Bronchial epithelial cell (primary cell): ENCODE measurements around the gene SCO2. TPM values are rescaled to one million over a fixed set of nuclear protein-coding genes. Genes with fewer than 3 reads are reported as not detected.
A peak's percentile ranks its signal among the peaks of the same experiment; 100 is the strongest.

Source experiments
- DNase-seq: peaks from one replicate; pipeline ENCODE4 v3.0.0-alpha.2; 2010; ENCODE audit warnings: low read depth
- FAIRE-seq: peaks from 2 replicates; lab custom pipeline; 2011; peaks lifted over from hg19 to GRCh38; lab: Jason Lieb, UNC
- H3K27me3 ChIP-seq: 2 replicates; pipeline ENCODE4 v1.5.1; 2011; ENCODE audit warnings: low read length; ENCODE audit not compliant: control insufficient read depth, insufficient read depth
- H3K36me3 ChIP-seq: 2 replicates; pipeline ENCODE4 v1.5.1; 2011; ENCODE audit warnings: low read length; ENCODE audit not compliant: control insufficient read depth, insufficient read depth
- H3K4me3 ChIP-seq: 2 replicates; pipeline ENCODE4 v1.5.1; 2011; ENCODE audit warnings: mild to moderate bottlenecking, low read depth, low read length, control low read depth
- CTCF ChIP-seq: IDR thresholded peaks from 2 replicates; pipeline ENCODE4 v1.5.1; 2011; ENCODE audit warnings: mild to moderate bottlenecking, moderate library complexity, low read length, control low read depth, inconsistent platforms; ENCODE audit not compliant: insufficient read depth, severe bottlenecking
- total RNA-seq: library from RNA; depleted of rRNA; stranded (reverse); fragments of >200 nt; gene quantifications from 2 replicates; pipeline ENCODE4 v1.2.1, GENCODE V29; 2014

The SCO2 gene
- total RNA-seq, 1 donor from 2014 or later, result 2.1 TPM

DNA sequence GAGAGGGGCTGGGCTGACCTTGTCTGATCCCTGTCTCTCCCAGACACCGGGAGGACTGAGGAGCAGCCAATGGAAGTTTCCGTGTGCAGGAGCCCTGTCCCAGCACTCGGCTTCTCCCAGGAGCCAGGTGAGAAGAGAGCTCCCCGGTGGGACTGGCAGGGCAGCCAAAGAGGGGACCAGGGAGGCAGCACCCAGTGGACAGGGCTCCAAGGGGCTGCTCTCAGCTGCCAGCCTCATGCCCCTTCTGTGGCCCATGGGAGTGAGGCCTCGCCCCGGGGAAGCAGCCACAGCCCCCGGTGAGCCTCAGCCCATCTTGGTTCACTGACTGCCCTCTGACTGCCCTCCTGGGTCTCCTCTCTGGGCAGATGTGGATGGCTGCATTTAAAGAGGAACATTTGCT lies 6.8 kb downstream of the SCO2 start:
- no peaks in the 10 kb centered on the region for H3K27me3 ChIP-seq

GRCh38 chr22:50517495-50518260 lies 7.7 kb downstream of the SCO2 start:
- no peak for TF ChIP-seq CTCF
- FAIRE-seq (no peak), DNase-seq (no peak)
- Histone ChIP-seq H3K27me3 (no peaks in the 10 kb centered on the region), H3K4me3 (no peak overlapping the region), H3K36me3 (peaks cover 15% of the 10 kb centered on the region)

More for the DNA sequence above, 6.8 kb downstream of the SCO2 start:
- no peak overlapping the region for H3K4me3 ChIP-seq
- FAIRE-seq (no peak), DNase-seq (no peak)
- peaks cover 17% of the 10 kb centered on the region for H3K36me3 ChIP-seq
- no peak for TF ChIP-seq CTCF

DNA sequence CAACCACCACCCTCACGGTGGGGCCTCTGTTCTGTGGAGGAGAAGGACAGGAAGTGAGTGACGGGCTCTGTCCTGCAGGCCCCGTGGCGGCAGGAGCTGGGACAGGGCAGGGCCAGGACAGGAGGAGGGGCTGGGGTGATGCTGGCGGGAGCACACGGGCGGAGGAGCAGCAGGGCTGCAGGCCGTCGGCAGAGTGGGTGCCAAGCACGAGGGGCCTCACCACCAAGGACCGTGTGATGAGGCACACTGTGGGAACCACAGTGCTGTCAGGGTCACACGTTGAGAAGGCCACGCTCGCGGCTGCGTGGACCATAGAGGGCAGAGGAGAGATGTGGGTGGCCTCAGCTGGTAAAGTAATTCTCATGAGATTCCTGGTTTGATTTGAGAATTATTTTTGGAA lies 8.5 kb downstream of the SCO2 start:
- no peak for DNase-seq
- no peak for TF ChIP-seq CTCF
- Histone ChIP-seq H3K4me3 (no peak overlapping the region), H3K36me3 (peaks cover 14% of the 10 kb centered on the region), H3K27me3 (no peaks in the 10 kb centered on the region)
- no peak for FAIRE-seq

DNA sequence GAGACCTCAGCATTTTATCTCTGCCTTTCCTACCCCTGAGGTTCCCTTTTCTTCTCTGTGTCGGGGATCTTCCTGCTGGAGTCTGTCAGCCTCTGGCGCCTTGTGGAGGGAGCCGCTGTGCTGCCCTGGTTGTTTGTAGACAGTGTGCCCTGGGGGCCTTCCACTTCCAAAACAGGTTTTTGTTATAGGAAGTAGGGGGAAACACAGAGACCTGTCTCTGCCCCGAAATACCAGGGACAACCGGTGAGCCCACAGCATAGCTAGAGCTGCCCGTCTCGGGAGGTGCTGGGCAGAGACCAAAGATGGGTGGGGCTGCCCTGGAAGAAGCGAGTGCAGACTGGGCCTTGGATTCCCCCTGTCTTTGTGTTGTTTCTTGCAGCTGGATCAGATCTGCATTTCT lies 9.3 kb downstream of the SCO2 start:
- Histone ChIP-seq H3K4me3 (no peak overlapping the region), H3K27me3 (no peaks in the 10 kb centered on the region), H3K36me3 (peaks cover 13% of the 10 kb centered on the region)
- DNase-seq, result no peak
- FAIRE-seq, result no peak
- TF ChIP-seq CTCF, result no peak

- H3K27me3 ChIP-seq, result no peaks in the 10 kb centered on the region
- FAIRE-seq (no peak), DNase-seq (no peak)
- H3K36me3 ChIP-seq, result peaks cover 10% of the 10 kb centered on the region
- TF ChIP-seq CTCF, result no peak
- H3K4me3 ChIP-seq, result no peak overlapping the region
Measured at GRCh38 chr22:50513175-50513574, 12.2 kb downstream of the SCO2 start.

GRCh38 chr22:50508897-50509296 lies 16.5 kb downstream of the SCO2 start:
- no peaks in the 10 kb centered on the region for H3K27me3 ChIP-seq
- no peak for DNase-seq
- peaks cover 10% of the 10 kb centered on the region for H3K36me3 ChIP-seq
- no peak for FAIRE-seq
- peak overlapping the region; percentile 89 for H3K4me3 ChIP-seq
- TF ChIP-seq CTCF, result no peak
